ENCODE data around the gene GRID2. TPM values are rescaled to one million over a fixed set of nuclear protein-coding genes. Genes with fewer than 3 reads are reported as not detected.

GRID2 gene
- total and polyA plus RNA-seq, 4 donors = under 0.01 to 0.02 TPM; not detected in 2

DNA sequence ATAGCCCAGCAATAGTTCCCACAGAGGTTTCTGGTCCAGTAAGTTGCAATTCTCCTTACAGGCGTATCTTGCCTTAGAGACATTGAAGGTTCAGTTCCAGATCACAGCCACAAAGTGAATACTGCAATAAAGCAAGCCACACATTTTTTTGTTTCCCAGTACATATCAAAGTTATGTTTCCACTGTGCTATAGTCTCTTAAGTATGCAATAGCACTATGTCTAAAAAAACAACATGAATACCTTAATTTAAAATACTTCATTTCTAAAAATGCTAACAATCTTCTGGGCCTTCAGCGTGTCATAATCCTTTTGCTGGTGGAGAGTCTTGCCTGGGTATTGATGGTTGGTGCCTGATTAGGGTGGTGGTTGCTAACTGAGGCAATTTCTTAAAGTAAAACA, 659.1 kb downstream of the GRID2 start:
- no peak for DNase-seq (ENCODE audit: low spot score)
- Histone ChIP-seq H3K9ac (ENCODE audit: low read depth in 1 of 2, low read length in 2 of 2) (no peak overlapping the region), H3K27ac (ENCODE audit: low read depth in 1 of 2, low read length in 2 of 2) (no peak overlapping the region), H3K9me3 (ENCODE audit: control insufficient read depth in 4 of 4, low read length in 3 of 4) (no peaks in the 10 kb centered on the region), H3K36me3 (ENCODE audit: control insufficient read depth in 4 of 4, insufficient read depth in 3 of 4, low read depth in 1 of 4, low read length in 3 of 4) (no peaks in the 10 kb centered on the region), H3K27me3 (ENCODE audit: control insufficient read depth in 4 of 4, insufficient read depth in 4 of 4, low read length in 3 of 4) (no peaks in the 10 kb centered on the region), H3K4me1 (ENCODE audit: control insufficient read depth in 4 of 4, insufficient read depth in 4 of 4, low read length in 3 of 4) (no peaks in the 10 kb centered on the region), H3K4me3 (ENCODE audit: low read depth in 1 of 3, low read length in 3 of 3) (no peak overlapping the region)
- WGBS = 93% methylated on average over 2 of the region's 2 CpGs
- no peak for TF ChIP-seq FOXA1 (IDR thresholded peaks at IDR 0.05)

DNA sequence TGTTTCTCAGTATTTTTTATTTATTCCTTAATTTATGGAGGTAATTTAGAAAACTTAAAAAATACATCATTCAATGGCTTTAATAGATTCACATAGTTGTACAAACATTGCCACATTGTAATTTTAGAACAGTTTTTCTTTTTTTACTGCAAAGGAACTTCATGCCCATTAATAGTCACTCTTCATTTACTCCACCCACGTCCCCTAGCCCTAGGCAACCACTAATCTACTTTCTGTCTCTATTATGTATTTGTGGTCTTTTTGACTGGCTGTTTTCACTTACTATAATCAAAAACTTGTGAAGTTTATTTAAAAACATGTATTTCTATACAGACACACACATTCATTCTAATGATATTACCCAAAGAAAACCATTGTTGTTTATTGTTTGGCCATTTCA, 664.8 kb downstream of the GRID2 start:
- no peaks in the 10 kb centered on the region for H3K9me3 ChIP-seq (ENCODE audit: control insufficient read depth in 4 of 4, low read length in 3 of 4)
- TF ChIP-seq HNF4G (IDR thresholded peaks at IDR 0.05) = no peak
- TF ChIP-seq NR2F2 (IDR thresholded peaks at IDR 0.05) = no peak
- no peak for TF ChIP-seq FOXA1 (IDR thresholded peaks at IDR 0.05)
- TF ChIP-seq YY1 (IDR thresholded peaks at IDR 0.05) = no peak
- no peak for TF ChIP-seq TAF1 (conservative IDR thresholded peaks at IDR 0.05)
- no peak for TF ChIP-seq FOXA2 (IDR thresholded peaks at IDR 0.05)
- no peak for TF ChIP-seq JUND (IDR thresholded peaks at IDR 0.05)
- no peak for TF ChIP-seq RAD21 (IDR thresholded peaks at IDR 0.05)
- no peak for TF ChIP-seq EGR1 (IDR thresholded peaks at IDR 0.05; ENCODE audit: low read depth in 2 of 2)
- TF ChIP-seq, protein P1, sequence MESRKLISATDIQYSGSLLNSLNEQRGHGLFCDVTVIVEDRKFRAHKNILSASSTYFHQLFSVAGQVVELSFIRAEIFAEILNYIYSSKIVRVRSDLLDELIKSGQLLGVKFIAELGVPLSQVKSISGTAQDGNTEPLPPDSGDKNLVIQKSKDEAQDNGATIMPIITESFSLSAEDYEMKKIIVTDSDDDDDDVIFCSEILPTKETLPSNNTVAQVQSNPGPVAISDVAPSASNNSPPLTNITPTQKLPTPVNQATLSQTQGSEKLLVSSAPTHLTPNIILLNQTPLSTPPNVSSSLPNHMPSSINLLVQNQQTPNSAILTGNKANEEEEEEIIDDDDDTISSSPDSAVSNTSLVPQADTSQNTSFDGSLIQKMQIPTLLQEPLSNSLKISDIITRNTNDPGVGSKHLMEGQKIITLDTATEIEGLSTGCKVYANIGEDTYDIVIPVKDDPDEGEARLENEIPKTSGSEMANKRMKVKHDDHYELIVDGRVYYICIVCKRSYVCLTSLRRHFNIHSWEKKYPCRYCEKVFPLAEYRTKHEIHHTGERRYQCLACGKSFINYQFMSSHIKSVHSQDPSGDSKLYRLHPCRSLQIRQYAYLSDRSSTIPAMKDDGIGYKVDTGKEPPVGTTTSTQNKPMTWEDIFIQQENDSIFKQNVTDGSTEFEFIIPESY (IDR thresholded peaks at IDR 0.05) = no peak
- TF ChIP-seq, protein P2, sequence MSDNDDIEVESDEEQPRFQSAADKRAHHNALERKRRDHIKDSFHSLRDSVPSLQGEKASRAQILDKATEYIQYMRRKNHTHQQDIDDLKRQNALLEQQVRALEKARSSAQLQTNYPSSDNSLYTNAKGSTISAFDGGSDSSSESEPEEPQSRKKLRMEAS (IDR thresholded peaks at IDR 0.05) = no peak
- TF ChIP-seq, protein P3, sequence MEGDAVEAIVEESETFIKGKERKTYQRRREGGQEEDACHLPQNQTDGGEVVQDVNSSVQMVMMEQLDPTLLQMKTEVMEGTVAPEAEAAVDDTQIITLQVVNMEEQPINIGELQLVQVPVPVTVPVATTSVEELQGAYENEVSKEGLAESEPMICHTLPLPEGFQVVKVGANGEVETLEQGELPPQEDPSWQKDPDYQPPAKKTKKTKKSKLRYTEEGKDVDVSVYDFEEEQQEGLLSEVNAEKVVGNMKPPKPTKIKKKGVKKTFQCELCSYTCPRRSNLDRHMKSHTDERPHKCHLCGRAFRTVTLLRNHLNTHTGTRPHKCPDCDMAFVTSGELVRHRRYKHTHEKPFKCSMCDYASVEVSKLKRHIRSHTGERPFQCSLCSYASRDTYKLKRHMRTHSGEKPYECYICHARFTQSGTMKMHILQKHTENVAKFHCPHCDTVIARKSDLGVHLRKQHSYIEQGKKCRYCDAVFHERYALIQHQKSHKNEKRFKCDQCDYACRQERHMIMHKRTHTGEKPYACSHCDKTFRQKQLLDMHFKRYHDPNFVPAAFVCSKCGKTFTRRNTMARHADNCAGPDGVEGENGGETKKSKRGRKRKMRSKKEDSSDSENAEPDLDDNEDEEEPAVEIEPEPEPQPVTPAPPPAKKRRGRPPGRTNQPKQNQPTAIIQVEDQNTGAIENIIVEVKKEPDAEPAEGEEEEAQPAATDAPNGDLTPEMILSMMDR (IDR thresholded peaks at IDR 0.05; ENCODE audit: low read depth, low read length, missing input control) = no peak
- no peak for TF ChIP-seq HNF4A (conservative IDR thresholded peaks at IDR 0.05)
- TF ChIP-seq RXRA (IDR thresholded peaks at IDR 0.05) = no peak
- no peak for TF ChIP-seq GABPA (IDR thresholded peaks at IDR 0.05 in 1 of 2, conservative IDR thresholded peaks at IDR 0.05 in 1 of 2)
- TF ChIP-seq, protein P4, sequence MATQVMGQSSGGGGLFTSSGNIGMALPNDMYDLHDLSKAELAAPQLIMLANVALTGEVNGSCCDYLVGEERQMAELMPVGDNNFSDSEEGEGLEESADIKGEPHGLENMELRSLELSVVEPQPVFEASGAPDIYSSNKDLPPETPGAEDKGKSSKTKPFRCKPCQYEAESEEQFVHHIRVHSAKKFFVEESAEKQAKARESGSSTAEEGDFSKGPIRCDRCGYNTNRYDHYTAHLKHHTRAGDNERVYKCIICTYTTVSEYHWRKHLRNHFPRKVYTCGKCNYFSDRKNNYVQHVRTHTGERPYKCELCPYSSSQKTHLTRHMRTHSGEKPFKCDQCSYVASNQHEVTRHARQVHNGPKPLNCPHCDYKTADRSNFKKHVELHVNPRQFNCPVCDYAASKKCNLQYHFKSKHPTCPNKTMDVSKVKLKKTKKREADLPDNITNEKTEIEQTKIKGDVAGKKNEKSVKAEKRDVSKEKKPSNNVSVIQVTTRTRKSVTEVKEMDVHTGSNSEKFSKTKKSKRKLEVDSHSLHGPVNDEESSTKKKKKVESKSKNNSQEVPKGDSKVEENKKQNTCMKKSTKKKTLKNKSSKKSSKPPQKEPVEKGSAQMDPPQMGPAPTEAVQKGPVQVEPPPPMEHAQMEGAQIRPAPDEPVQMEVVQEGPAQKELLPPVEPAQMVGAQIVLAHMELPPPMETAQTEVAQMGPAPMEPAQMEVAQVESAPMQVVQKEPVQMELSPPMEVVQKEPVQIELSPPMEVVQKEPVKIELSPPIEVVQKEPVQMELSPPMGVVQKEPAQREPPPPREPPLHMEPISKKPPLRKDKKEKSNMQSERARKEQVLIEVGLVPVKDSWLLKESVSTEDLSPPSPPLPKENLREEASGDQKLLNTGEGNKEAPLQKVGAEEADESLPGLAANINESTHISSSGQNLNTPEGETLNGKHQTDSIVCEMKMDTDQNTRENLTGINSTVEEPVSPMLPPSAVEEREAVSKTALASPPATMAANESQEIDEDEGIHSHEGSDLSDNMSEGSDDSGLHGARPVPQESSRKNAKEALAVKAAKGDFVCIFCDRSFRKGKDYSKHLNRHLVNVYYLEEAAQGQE (IDR thresholded peaks at IDR 0.05) = no peak

More for the DNA sequence above, 664.8 kb downstream of the GRID2 start:
- Histone ChIP-seq H3K4me1 (ENCODE audit: control insufficient read depth in 4 of 4, insufficient read depth in 4 of 4, low read length in 3 of 4) (peaks cover 0 to 10% (median 8%) of the 10 kb centered on the region in 4 donors), H3K9ac (ENCODE audit: low read depth in 1 of 2, low read length in 2 of 2) (no peak overlapping the region), H3K27ac (ENCODE audit: low read depth in 1 of 2, low read length in 2 of 2) (no peak overlapping the region), H3K4me3 (ENCODE audit: low read depth in 1 of 3, low read length in 3 of 3) (no peak overlapping the region), H3K27me3 (ENCODE audit: control insufficient read depth in 4 of 4, insufficient read depth in 4 of 4, low read length in 3 of 4) (no peaks in the 10 kb centered on the region), H3K36me3 (ENCODE audit: control insufficient read depth in 4 of 4, insufficient read depth in 3 of 4, low read depth in 1 of 4, low read length in 3 of 4) (no peaks in the 10 kb centered on the region)
- DNase-seq (ENCODE audit: low spot score) = no peak
- 87% methylated on average over 1 of the region's 1 CpG for WGBS

All from liver (tissue), 9 donors.